ENCODE results near the gene CRTAP.

GRCh38 chr3:33134026-33134625, 20.3 kb downstream of the CRTAP start:
- no peak for TF ChIP-seq POLR2AphosphoS5 (IDR thresholded peaks at IDR 0.05)
- TF ChIP-seq CTCF (IDR thresholded peaks at IDR 0.05 in 8 of 11, conservative IDR thresholded peaks at IDR 0.05 in 3 of 11): no peak
- TF ChIP-seq POLR2A (IDR thresholded peaks at IDR 0.05): no peak
